Activated B cell treated with CpG ODN at 0.5 μM for 24 hours (primary cell): ENCODE data around the gene HLA-DMB. TPM values are rescaled to one million over a fixed set of nuclear protein-coding genes. Genes with fewer than 3 reads are reported as not detected.

Source experiments
- ATAC-seq: fragments of 200-7000 bp; cut with Tn5 transposase; one replicate; pipeline ENCODE4 v1.10.0; 2021; ENCODE audit warnings: low read depth, mild to moderate bottlenecking, moderate library complexity
- CTCF ChIA-PET: fragments of 350-600 bp; sonication (Branson Sonifier 250); formaldehyde crosslinking; loops from one replicate; lab custom pipeline; 2021; ENCODE audit warnings: antibody characterized with exemption; lab: Charles Lee
- POLR2A ChIA-PET: fragments of 350-600 bp; sonication (Branson Sonifier 250); formaldehyde crosslinking; loops from one replicate; lab custom pipeline; 2021; ENCODE audit warnings: antibody characterized with exemption; lab: Charles Lee
- DNase-seq: peaks from one replicate; pipeline ENCODE4 v3.0.0; 2022
- H3K27ac Mint-ChIP-seq: one replicate; pipeline ENCODE4 v1.8.0; 2020; ENCODE audit warnings: mixed read lengths
- H3K27me3 Mint-ChIP-seq: one replicate; pipeline ENCODE4 v1.8.0; 2021; ENCODE audit warnings: mixed read lengths
- H3K36me3 Mint-ChIP-seq: one replicate; pipeline ENCODE4 v1.8.0; 2021; ENCODE audit warnings: low read depth, mixed read lengths
- H3K4me1 Mint-ChIP-seq: one replicate; pipeline ENCODE4 v1.8.0; 2021; ENCODE audit warnings: mixed read lengths
- H3K4me3 Mint-ChIP-seq: one replicate; pipeline ENCODE4 v1.8.0; 2020; ENCODE audit warnings: mild to moderate bottlenecking, mixed read lengths
- H3K9me3 Mint-ChIP-seq: one replicate; pipeline ENCODE4 v1.8.0; 2020; ENCODE audit warnings: mixed read lengths
- intact Hi-C: fragments of 100-400 bp; cut with micrococcal nuclease; formaldehyde crosslinking; loops from one replicate; pipeline ENCODE4 v1.15.1; 2024
- total RNA-seq: library from RNA; stranded (reverse); gene quantifications from 2 replicates; pipeline ENCODE4 v1.2.3, GENCODE V29; 2022
- TF ChIP-seq, protein P1 (sequence below): fragments of 200-600 bp; IDR thresholded peaks from one replicate; pipeline ENCODE4 v1.8.0; 2022; ENCODE audit warnings: antibody characterized with exemption, mild to moderate bottlenecking

HLA-DMB gene
- total RNA-seq, 1 donor from 2014 or later = 365 TPM

DNA sequence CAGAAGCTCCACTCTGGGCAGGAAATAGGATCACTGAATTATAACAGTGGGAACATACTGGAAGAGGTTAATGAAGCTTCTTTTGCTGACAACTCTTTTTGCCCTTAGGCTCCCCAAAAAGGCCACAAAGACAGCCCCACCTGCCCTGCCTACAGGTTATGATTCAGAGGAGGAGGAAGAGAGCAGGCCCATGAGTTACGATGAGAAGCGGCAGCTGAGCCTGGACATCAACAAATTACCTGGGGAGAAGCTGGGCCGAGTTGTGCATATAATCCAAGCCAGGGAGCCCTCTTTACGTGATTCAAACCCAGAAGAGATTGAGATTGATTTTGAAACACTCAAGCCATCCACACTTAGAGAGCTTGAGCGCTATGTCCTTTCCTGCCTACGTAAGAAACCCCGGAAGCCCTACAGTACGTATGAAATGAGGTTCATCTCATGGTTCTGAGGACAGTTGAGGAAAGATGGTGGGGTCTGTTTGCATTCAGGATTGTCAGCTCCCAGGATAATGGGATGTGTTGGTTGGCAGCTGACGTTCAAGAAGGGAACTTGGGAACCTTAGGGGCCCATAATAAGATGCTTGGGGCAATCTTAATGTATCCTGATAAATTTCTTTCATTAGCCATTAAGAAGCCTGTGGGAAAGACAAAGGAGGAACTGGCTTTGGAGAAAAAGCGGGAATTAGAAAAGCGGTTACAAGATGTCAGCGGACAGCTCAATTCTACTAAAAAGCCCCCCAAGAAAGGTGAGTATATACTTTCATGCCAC is 39.1 kb upstream of the HLA-DMB start:
- peak overlapping the region; percentile 31 for H3K27ac Mint-ChIP-seq
- peaks cover 63% of the 10 kb centered on the region for H3K4me1 Mint-ChIP-seq
- H3K27me3 Mint-ChIP-seq = no peaks in the 10 kb centered on the region
- no peaks in the 10 kb centered on the region for H3K9me3 Mint-ChIP-seq
- ChIA-PET CTCF (interaction anchor here (0.6 to 1.7 kb wide), 5 partner anchors 20 to 111 kb away, joined by 3 to 4 read pairs (median 3); no protein-coding TSS in a partner anchor), POLR2A (interaction anchor here (0.7 to 12.7 kb wide), 17 partner anchors 8 to 269 kb away, joined by 3 to 370 read pairs (median 5); partner anchors contain the start of genes BRD2, HLA-DMA, HLA-DMB and HLA-DPB1)
- TF ChIP-seq, protein P1, sequence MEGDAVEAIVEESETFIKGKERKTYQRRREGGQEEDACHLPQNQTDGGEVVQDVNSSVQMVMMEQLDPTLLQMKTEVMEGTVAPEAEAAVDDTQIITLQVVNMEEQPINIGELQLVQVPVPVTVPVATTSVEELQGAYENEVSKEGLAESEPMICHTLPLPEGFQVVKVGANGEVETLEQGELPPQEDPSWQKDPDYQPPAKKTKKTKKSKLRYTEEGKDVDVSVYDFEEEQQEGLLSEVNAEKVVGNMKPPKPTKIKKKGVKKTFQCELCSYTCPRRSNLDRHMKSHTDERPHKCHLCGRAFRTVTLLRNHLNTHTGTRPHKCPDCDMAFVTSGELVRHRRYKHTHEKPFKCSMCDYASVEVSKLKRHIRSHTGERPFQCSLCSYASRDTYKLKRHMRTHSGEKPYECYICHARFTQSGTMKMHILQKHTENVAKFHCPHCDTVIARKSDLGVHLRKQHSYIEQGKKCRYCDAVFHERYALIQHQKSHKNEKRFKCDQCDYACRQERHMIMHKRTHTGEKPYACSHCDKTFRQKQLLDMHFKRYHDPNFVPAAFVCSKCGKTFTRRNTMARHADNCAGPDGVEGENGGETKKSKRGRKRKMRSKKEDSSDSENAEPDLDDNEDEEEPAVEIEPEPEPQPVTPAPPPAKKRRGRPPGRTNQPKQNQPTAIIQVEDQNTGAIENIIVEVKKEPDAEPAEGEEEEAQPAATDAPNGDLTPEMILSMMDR = no peak
- H3K4me3 Mint-ChIP-seq = no peak overlapping the region
- DNase-seq (no peak), ATAC-seq (no peak)
- peaks cover 81% of the 10 kb centered on the region for H3K36me3 Mint-ChIP-seq
- intact Hi-C loops = loop anchor here (10.0 kb wide), 1 partner anchor 545 kb away; the partner anchor contains the start of gene HLA-DRA

DNA sequence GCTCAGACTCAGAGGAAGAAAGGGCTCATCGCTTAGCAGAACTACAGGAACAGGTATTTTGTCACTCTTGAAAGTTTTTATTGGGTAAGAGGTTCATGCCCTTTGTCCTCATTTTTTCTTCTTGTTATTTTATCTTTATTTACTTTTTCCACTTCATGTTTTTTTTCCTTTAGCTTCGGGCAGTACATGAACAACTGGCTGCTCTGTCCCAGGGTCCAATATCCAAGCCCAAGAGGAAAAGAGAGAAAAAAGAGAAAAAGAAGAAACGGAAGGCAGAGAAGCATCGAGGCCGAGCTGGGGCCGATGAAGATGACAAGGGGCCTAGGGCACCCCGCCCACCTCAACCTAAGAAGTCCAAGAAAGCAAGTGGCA is 37.1 kb upstream of the HLA-DMB start:
- no peak for ATAC-seq
- DNase-seq = no peak
- H3K36me3 Mint-ChIP-seq = peaks cover 97% of the 10 kb centered on the region
- intact Hi-C loops = loop anchor here (10.0 kb wide), 1 partner anchor 543 kb away; the partner anchor contains the start of gene HLA-DRA
- TF ChIP-seq, protein P1 = no peak
- H3K27ac Mint-ChIP-seq = peak overlapping the region; percentile 36
- ChIA-PET POLR2A (interaction anchor here (1.0 to 14.0 kb wide), 5 partner anchors 7 to 40 kb away, joined by 3 to 1150 read pairs (median 370); partner anchors contain the start of genes HLA-DMA and HLA-DMB), CTCF (interaction anchor here (0.9 to 1.8 kb wide), 5 partner anchors 9 to 109 kb away, joined by 3 to 6 read pairs (median 4); partner anchors contain the start of genes BRD2 and HLA-DMA)
- peaks cover 55% of the 10 kb centered on the region for H3K4me1 Mint-ChIP-seq
- H3K27me3 Mint-ChIP-seq = no peaks in the 10 kb centered on the region
- no peaks in the 10 kb centered on the region for H3K9me3 Mint-ChIP-seq
- no peak overlapping the region for H3K4me3 Mint-ChIP-seq

DNA sequence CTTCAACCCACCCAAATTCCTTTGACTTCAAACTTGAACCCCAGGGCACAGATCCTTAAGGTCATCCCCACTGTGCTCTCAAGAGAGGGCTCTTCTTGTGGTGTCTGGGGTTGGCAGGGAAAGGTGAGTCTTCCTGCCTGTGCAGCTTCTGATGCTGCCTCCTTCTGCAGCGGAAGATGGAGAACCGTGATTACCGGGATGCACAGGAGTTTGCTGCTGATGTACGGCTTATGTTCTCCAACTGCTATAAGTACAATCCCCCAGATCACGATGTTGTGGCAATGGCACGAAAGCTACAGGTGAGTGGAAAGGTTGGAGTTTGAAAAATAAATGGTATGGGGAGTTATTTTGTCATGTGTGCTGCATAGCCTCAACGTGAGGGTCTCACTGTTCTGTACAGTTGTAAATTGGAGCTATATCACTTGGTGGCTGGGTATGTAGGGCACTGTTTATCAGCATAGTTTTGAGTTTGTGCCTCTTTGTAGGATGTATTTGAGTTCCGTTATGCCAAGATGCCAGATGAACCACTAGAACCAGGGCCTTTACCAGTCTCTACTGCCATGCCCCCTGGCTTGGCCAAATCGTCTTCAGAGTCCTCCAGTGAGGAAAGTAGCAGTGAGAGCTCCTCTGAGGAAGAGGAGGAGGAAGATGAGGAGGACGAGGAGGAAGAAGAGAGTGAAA is 36.6 kb upstream of the HLA-DMB start:
- H3K27ac Mint-ChIP-seq = peak overlapping the region; percentile 36
- ChIA-PET POLR2A (interaction anchor here (1.0 to 14.0 kb wide), 5 partner anchors 7 to 40 kb away, joined by 3 to 1150 read pairs (median 370); partner anchors contain the start of genes HLA-DMA and HLA-DMB), CTCF (interaction anchor here (0.9 to 1.8 kb wide), 5 partner anchors 9 to 109 kb away, joined by 3 to 6 read pairs (median 4); partner anchors contain the start of genes BRD2 and HLA-DMA)
- DNase-seq (no peak), ATAC-seq (no peak)
- H3K36me3 Mint-ChIP-seq = peaks cover 97% of the 10 kb centered on the region
- H3K4me1 Mint-ChIP-seq = peaks cover 53% of the 10 kb centered on the region
- H3K9me3 Mint-ChIP-seq = no peaks in the 10 kb centered on the region
- intact Hi-C loops = loop anchor here (10.0 kb wide), 1 partner anchor 543 kb away; the partner anchor contains the start of gene HLA-DRA
- H3K27me3 Mint-ChIP-seq = no peaks in the 10 kb centered on the region
- TF ChIP-seq, protein P1 = no peak
- H3K4me3 Mint-ChIP-seq = no peak overlapping the region

DNA sequence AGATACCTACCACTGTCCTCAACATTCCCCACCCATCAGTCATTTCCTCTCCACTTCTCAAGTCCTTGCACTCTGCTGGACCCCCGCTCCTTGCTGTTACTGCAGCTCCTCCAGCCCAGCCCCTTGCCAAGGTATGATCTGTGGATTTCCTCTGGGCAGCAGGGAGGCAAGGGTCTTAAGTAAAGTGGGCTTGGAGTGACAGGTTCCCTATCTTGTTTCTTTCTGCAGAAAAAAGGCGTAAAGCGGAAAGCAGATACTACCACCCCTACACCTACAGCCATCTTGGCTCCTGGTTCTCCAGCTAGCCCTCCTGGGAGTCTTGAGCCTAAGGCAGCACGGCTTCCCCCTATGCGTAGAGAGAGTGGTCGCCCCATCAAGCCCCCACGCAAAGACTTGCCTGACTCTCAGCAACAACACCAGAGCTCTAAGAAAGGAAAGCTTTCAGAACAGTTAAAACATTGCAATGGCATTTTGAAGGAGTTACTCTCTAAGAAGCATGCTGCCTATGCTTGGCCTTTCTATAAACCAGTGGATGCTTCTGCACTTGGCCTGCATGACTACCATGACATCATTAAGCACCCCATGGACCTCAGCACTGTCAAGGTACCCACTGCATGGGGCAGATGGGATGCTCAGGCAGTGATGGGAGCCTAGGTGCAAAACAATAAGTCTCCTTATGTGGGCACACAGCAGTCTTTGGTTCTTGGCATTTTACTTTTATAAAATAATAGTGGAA is 35.7 kb upstream of the HLA-DMB start:
- Mint-ChIP-seq H3K9me3 (no peaks in the 10 kb centered on the region), H3K27ac (peak overlapping the region; percentile 64), H3K4me1 (peaks cover 50% of the 10 kb centered on the region), H3K27me3 (no peaks in the 10 kb centered on the region), H3K4me3 (peak overlapping the region; percentile 91), H3K36me3 (peaks cover 98% of the 10 kb centered on the region)
- DNase-seq (no peak), ATAC-seq (no peak)
- intact Hi-C loops = loop anchor here (10.0 kb wide), 1 partner anchor 542 kb away; the partner anchor contains the start of gene HLA-DRA
- TF ChIP-seq, protein P1 = no peak
- ChIA-PET POLR2A (interaction anchor here (0.5 to 14.0 kb wide), 6 partner anchors 8 to 232 kb away, joined by 3 to 1150 read pairs (median 188); partner anchors contain the start of genes HLA-DMA and HLA-DMB), CTCF (interaction anchor here (0.7 to 1.8 kb wide), 5 partner anchors 8 to 91 kb away, joined by 3 to 6 read pairs (median 6); partner anchors contain the start of gene BRD2)
